HepG2 (cell line): Measurements from ENCODE around the gene MRM3. TPM values are rescaled to one million over a fixed set of nuclear protein-coding genes. Genes with fewer than 3 reads are reported as not detected.
A peak's percentile ranks its signal among the peaks of the same experiment; 100 is the strongest.

Experiments used
- CBX1 ChIP-seq: IDR thresholded peaks from one replicate; pipeline ENCODE4 v1.6.1; 2016; ENCODE audit warnings: antibody characterized with exemption, low read depth
- KDM2A ChIP-seq: sonication (generic); formaldehyde crosslinking; IDR thresholded peaks from 2 replicates; pipeline ENCODE4 v1.4.0; 2020; ENCODE audit warnings: low read depth, missing genetic modification reagents, borderline replicate concordance
- KMT2B ChIP-seq: IDR thresholded peaks from 2 replicates; pipeline ENCODE4 v1.6.1; 2016; ENCODE audit warnings: missing genetic modification reagents, missing compliant biosample characterization
- NCOR1 ChIP-seq: fragments of 200-600 bp; sonication (generic); IDR thresholded peaks from 2 replicates; pipeline ENCODE4 v1.7.0; 2017; ENCODE audit warnings: antibody characterized with exemption, low read length, borderline replicate concordance
- SKI ChIP-seq: fragments of 450-650 bp; IDR thresholded peaks from one replicate; pipeline ENCODE4 v1.6.1; 2018; ENCODE audit warnings: mild to moderate bottlenecking; ENCODE audit not compliant: partially characterized antibody
- YY1 ChIP-seq: IDR thresholded peaks from 2 replicates; pipeline ENCODE4 v1.6.1; 2011; ENCODE audit warnings: low read length, low read depth, moderate library complexity, mild to moderate bottlenecking; ENCODE audit not compliant: insufficient read depth, insufficient replicate concordance
- ZC3H13 ChIP-seq: sonication (generic); formaldehyde crosslinking; IDR thresholded peaks from 2 replicates; pipeline ENCODE4 v1.8.1; 2023; ENCODE audit warnings: mild to moderate bottlenecking, missing genetic modification reagents, moderate library complexity
- ZMYM3 ChIP-seq: sonication (generic); formaldehyde crosslinking; IDR thresholded peaks from 2 replicates; pipeline ENCODE4 v1.5.1; 2020; ENCODE audit warnings: mild to moderate bottlenecking, missing genetic modification reagents
- polyA plus RNA-seq, 8 experiments: library from polyadenylated mRNA; depleted of rRNA in 3 of 8; stranded (reverse) in 7 of 8; unstranded in 1 of 8; fragments of >200 nt; fragmentation: Illumina TruSeq in 4 of 8; extraction: Trizol in 4 of 8; gene quantifications; 2 replicates each; pipeline versions ENCODE4 v1.2.1 to v1.2.3, GENCODE V29; 2011 to 2016; ENCODE audit warnings: low read depth in 4 of 8, missing spikeins in 1 of 8, mixed read lengths in 1 of 8; ENCODE audit not compliant: insufficient read depth in 1 of 8
- total RNA-seq, 5 experiments: library from RNA; depleted of rRNA; stranded (reverse); fragments of >200 nt; fragmentation: Illumina TruSeq; extraction: Trizol; gene quantifications; 2 replicates each; pipeline ENCODE4 v1.2.3, GENCODE V29; 2016; ENCODE audit warnings: low read depth in 1 of 5
- TF ChIP-seq, protein P1 (sequence below): sonication (generic); formaldehyde crosslinking; IDR thresholded peaks from 2 replicates; pipeline ENCODE4 v1.9.0; 2021; ENCODE audit warnings: missing genetic modification reagents, borderline replicate concordance
- TF ChIP-seq, protein P2 (sequence below): IDR thresholded peaks from 2 replicates; pipeline ENCODE4 v1.6.1; 2018; ENCODE audit warnings: missing genetic modification reagents, mild to moderate bottlenecking, missing compliant biosample characterization
- TF ChIP-seq, protein P3 (sequence below): sonication (generic); formaldehyde crosslinking; conservative IDR thresholded peaks from 2 replicates; pipeline ENCODE4 v1.4.0; 2020; ENCODE audit warnings: missing genetic modification reagents
- TF ChIP-seq, protein P4 (sequence below): sonication (generic); formaldehyde crosslinking; conservative IDR thresholded peaks from 2 replicates; pipeline ENCODE4 v1.4.0; 2020; ENCODE audit warnings: missing genetic modification reagents
- TF ChIP-seq, protein P5 (sequence below): IDR thresholded peaks from 2 replicates; pipeline ENCODE4 v1.6.1; 2016; ENCODE audit warnings: missing genetic modification reagents, missing compliant biosample characterization
- TF ChIP-seq, protein P6 (sequence below): IDR thresholded peaks from 2 replicates; pipeline ENCODE4 v1.6.1; 2016
- TF ChIP-seq, protein P7 (sequence below): sonication (generic); formaldehyde crosslinking; IDR thresholded peaks from 2 replicates; pipeline ENCODE4 v1.4.0; 2020; ENCODE audit warnings: missing genetic modification reagents

Gene MRM3
- total and polyA plus RNA-seq, 2 of the 13 experiments (the other 11 are each of a cell fraction or from before 2014, with no cell fraction given), result 12.3 to 25.5 TPM

DNA sequence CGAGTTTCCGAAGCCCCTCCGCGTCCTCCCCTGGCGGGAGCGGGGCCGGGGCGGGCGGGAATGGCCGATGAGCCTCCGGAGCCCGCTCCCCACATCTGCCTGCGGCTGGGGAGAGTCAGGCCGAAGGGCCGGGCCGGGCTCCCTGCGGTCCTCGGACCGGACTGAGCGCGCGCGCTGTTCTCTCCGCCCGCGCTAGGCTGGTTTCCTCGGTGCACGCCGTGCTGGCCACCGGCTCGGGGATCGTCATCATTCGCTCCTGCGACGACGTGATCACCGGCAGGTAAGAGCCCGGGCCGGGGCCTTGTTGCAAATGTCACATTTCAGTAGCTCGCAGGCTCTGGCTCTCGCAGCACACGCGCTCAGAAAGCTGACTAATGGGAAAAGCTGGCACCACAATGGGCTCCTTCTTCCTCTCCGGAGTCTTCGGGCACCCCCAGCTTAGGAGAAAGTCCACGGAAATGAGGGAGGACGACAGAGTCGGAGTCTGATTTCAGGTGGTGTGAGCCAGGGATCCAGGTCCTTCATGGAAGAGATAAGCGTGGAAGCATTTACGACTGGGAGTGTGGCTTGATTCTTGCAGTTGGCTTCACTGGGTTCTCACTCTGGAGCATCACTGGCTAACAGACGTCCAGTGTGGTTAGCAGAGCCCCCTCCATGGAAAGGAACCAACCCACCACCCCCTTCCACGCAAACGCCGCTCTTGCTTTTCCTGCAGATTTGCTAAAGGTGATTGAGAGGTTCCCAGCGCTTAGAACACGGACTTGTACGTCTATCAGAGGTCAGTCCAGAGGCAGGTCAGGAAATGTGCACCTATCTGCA is 49.0 kb upstream of the MRM3 start (continued):
- TF ChIP-seq, protein P1, sequence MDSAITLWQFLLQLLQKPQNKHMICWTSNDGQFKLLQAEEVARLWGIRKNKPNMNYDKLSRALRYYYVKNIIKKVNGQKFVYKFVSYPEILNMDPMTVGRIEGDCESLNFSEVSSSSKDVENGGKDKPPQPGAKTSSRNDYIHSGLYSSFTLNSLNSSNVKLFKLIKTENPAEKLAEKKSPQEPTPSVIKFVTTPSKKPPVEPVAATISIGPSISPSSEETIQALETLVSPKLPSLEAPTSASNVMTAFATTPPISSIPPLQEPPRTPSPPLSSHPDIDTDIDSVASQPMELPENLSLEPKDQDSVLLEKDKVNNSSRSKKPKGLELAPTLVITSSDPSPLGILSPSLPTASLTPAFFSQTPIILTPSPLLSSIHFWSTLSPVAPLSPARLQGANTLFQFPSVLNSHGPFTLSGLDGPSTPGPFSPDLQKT (CRISPR knock-in tag), result no peak
- no peak for TF ChIP-seq YY1
- no peak for TF ChIP-seq NCOR1
- TF ChIP-seq ZMYM3 (CRISPR knock-in tag), result 0 out of 2 replicates have a peak, but pooled peaks have one; percentile 25
- TF ChIP-seq, protein P2, sequence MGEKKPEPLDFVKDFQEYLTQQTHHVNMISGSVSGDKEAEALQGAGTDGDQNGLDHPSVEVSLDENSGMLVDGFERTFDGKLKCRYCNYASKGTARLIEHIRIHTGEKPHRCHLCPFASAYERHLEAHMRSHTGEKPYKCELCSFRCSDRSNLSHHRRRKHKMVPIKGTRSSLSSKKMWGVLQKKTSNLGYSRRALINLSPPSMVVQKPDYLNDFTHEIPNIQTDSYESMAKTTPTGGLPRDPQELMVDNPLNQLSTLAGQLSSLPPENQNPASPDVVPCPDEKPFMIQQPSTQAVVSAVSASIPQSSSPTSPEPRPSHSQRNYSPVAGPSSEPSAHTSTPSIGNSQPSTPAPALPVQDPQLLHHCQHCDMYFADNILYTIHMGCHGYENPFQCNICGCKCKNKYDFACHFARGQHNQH (CRISPR knock-in tag), result 0 out of 2 replicates have a peak, but pooled peaks have one; percentile 32
- no peak for TF ChIP-seq SKI
- TF ChIP-seq, protein P3, sequence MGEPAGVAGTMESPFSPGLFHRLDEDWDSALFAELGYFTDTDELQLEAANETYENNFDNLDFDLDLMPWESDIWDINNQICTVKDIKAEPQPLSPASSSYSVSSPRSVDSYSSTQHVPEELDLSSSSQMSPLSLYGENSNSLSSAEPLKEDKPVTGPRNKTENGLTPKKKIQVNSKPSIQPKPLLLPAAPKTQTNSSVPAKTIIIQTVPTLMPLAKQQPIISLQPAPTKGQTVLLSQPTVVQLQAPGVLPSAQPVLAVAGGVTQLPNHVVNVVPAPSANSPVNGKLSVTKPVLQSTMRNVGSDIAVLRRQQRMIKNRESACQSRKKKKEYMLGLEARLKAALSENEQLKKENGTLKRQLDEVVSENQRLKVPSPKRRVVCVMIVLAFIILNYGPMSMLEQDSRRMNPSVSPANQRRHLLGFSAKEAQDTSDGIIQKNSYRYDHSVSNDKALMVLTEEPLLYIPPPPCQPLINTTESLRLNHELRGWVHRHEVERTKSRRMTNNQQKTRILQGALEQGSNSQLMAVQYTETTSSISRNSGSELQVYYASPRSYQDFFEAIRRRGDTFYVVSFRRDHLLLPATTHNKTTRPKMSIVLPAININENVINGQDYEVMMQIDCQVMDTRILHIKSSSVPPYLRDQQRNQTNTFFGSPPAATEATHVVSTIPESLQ, result no peak
- TF ChIP-seq, protein P4, sequence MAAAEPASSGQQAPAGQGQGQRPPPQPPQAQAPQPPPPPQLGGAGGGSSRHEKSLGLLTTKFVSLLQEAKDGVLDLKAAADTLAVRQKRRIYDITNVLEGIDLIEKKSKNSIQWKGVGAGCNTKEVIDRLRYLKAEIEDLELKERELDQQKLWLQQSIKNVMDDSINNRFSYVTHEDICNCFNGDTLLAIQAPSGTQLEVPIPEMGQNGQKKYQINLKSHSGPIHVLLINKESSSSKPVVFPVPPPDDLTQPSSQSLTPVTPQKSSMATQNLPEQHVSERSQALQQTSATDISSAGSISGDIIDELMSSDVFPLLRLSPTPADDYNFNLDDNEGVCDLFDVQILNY (CRISPR knock-in tag), result no peak
- no peak for TF ChIP-seq CBX1
- TF ChIP-seq, protein P5, sequence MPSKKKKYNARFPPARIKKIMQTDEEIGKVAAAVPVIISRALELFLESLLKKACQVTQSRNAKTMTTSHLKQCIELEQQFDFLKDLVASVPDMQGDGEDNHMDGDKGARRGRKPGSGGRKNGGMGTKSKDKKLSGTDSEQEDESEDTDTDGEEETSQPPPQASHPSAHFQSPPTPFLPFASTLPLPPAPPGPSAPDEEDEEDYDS (CRISPR knock-in tag), result 0 out of 2 replicates have a peak, but pooled peaks have one; percentile 24
- TF ChIP-seq, protein P6, sequence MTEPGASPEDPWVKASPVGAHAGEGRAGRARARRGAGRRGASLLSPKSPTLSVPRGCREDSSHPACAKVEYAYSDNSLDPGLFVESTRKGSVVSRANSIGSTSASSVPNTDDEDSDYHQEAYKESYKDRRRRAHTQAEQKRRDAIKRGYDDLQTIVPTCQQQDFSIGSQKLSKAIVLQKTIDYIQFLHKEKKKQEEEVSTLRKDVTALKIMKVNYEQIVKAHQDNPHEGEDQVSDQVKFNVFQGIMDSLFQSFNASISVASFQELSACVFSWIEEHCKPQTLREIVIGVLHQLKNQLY (CRISPR knock-in tag), result no peak
- TF ChIP-seq, protein P7, sequence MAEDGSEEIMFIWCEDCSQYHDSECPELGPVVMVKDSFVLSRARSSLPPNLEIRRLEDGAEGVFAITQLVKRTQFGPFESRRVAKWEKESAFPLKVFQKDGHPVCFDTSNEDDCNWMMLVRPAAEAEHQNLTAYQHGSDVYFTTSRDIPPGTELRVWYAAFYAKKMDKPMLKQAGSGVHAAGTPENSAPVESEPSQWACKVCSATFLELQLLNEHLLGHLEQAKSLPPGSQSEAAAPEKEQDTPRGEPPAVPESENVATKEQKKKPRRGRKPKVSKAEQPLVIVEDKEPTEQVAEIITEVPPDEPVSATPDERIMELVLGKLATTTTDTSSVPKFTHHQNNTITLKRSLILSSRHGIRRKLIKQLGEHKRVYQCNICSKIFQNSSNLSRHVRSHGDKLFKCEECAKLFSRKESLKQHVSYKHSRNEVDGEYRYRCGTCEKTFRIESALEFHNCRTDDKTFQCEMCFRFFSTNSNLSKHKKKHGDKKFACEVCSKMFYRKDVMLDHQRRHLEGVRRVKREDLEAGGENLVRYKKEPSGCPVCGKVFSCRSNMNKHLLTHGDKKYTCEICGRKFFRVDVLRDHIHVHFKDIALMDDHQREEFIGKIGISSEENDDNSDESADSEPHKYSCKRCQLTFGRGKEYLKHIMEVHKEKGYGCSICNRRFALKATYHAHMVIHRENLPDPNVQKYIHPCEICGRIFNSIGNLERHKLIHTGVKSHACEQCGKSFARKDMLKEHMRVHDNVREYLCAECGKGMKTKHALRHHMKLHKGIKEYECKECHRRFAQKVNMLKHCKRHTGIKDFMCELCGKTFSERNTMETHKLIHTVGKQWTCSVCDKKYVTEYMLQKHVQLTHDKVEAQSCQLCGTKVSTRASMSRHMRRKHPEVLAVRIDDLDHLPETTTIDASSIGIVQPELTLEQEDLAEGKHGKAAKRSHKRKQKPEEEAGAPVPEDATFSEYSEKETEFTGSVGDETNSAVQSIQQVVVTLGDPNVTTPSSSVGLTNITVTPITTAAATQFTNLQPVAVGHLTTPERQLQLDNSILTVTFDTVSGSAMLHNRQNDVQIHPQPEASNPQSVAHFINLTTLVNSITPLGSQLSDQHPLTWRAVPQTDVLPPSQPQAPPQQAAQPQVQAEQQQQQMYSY (CRISPR knock-in tag), result 0 out of 2 replicates have a peak, but pooled peaks have one; percentile 16
- TF ChIP-seq ZC3H13 (CRISPR knock-in tag), result 0 out of 2 replicates have a peak, but pooled peaks have one; percentile 33
- 0 out of 2 replicates have a peak, but pooled peaks have one; percentile 27 for TF ChIP-seq KMT2B (CRISPR knock-in tag)
- peak; percentile 44; the same call in 1 of the 2 replicates for TF ChIP-seq KDM2A (CRISPR knock-in tag)
